Esophagus muscularis mucosa (tissue), 4 donors: ENCODE data around the gene MAGEF1.

Experiments
- EP300 ChIP-seq: sonication (generic); formaldehyde crosslinking; IDR thresholded peaks from one replicate; pipeline ENCODE4 v1.6.1; 2017; ENCODE audit warnings: antibody characterized with exemption
- POLR2A ChIP-seq: fragments of 450-650 bp; IDR thresholded peaks from one replicate; pipeline ENCODE4 v1.6.1; 2017; ENCODE audit warnings: antibody characterized with exemption, moderate library complexity, mild to moderate bottlenecking, low read depth
- POLR2AphosphoS5 ChIP-seq, 2 donors: sonication (generic); formaldehyde crosslinking; IDR thresholded peaks; one replicate each; pipeline ENCODE4 v1.6.1; 2017; ENCODE audit warnings: antibody characterized with exemption in 2 of 2
- TF ChIP-seq, protein P1 (sequence below), 3 experiments: fragments of 200-600 bp in 2 of 3; fragments of 450-650 bp in 1 of 3; sonication (generic) in 2 of 3; IDR thresholded peaks; one replicate each; pipeline ENCODE4 v1.5.1; 2017 to 2019; ENCODE audit warnings: antibody characterized with exemption in 3 of 3, mild to moderate bottlenecking in 2 of 3, moderate library complexity in 1 of 3

DNA sequence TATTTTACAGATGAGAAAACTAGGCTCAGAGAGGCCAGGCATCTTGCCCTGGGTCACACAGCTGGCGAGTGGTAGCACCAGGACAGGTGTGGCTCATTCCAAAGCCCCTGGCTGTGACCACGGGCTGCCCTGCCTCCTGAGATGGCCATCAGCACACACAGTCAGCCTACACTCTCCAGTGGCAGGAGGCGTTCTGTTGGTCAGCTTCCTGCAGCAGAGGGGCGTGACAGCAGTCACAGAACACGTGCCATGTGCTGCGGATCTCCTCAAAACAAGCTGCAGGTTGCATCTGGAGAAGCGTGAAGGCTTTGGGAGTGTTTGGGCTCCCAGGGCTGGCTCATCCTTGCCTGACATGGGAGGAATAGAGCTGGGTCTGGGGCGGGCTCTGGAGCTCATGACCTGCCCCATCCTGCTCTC, 43.5 kb upstream of the MAGEF1 start:
- TF ChIP-seq, protein P1, sequence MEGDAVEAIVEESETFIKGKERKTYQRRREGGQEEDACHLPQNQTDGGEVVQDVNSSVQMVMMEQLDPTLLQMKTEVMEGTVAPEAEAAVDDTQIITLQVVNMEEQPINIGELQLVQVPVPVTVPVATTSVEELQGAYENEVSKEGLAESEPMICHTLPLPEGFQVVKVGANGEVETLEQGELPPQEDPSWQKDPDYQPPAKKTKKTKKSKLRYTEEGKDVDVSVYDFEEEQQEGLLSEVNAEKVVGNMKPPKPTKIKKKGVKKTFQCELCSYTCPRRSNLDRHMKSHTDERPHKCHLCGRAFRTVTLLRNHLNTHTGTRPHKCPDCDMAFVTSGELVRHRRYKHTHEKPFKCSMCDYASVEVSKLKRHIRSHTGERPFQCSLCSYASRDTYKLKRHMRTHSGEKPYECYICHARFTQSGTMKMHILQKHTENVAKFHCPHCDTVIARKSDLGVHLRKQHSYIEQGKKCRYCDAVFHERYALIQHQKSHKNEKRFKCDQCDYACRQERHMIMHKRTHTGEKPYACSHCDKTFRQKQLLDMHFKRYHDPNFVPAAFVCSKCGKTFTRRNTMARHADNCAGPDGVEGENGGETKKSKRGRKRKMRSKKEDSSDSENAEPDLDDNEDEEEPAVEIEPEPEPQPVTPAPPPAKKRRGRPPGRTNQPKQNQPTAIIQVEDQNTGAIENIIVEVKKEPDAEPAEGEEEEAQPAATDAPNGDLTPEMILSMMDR (IDR thresholded peaks at IDR 0.05), result no peak
- no peak for TF ChIP-seq POLR2A
- no peak for TF ChIP-seq EP300
- TF ChIP-seq POLR2AphosphoS5 (IDR thresholded peaks at IDR 0.05), result no peak
